K562 (cell line): ENCODE measurements around the gene TULP1. TPM values are rescaled to one million over a fixed set of nuclear protein-coding genes. Genes with fewer than 3 reads are reported as not detected.
A peak's percentile ranks its signal among the peaks of the same experiment; 100 is the strongest.

Source experiments
- BRD4 ChIP-seq: fragments of 200-600 bp; sonication (generic); IDR thresholded peaks from 2 replicates; pipeline ENCODE4 v1.6.1; 2017; ENCODE audit warnings: inconsistent platforms
- CREBBP ChIP-seq: IDR thresholded peaks from one replicate; pipeline ENCODE4 v1.6.1; 2012; ENCODE audit warnings: low read depth, mild to moderate bottlenecking, control low read depth, inconsistent platforms, low read length
- HDAC2 ChIP-seq: fragments of 450-650 bp; IDR thresholded peaks from 2 replicates; pipeline ENCODE4 v1.6.1; 2016; ENCODE audit warnings: mild to moderate bottlenecking
- MTA3 ChIP-seq: fragments of 450-650 bp; formaldehyde crosslinking; IDR thresholded peaks from 2 replicates; pipeline ENCODE4 v1.6.1; 2017; ENCODE audit warnings: mild to moderate bottlenecking, borderline replicate concordance
- NFIC ChIP-seq: fragments of 450-650 bp; IDR thresholded peaks from 2 replicates; pipeline ENCODE4 v1.6.1; 2017; ENCODE audit warnings: mild to moderate bottlenecking, inconsistent platforms
- NUFIP1 ChIP-seq: fragments of 450-650 bp; IDR thresholded peaks from 2 replicates; pipeline ENCODE4 v1.6.1; 2018; ENCODE audit not compliant: partially characterized antibody
- RHOXF2B ChIP-seq: fragments of 250-450 bp; sonication (Bioruptor Pico); conservative IDR thresholded peaks from 2 replicates; pipeline ENCODE4 v1.5.1; 2021
- SAFB ChIP-seq: fragments of 200-400 bp; formaldehyde crosslinking; IDR thresholded peaks from 2 replicates; pipeline ENCODE4 v1.6.1; 2017; ENCODE audit warnings: low read depth, low read length, borderline replicate concordance
- TAF9B ChIP-seq: fragments of 450-650 bp; IDR thresholded peaks from 2 replicates; pipeline ENCODE4 v1.6.1; 2018; ENCODE audit warnings: mild to moderate bottlenecking; ENCODE audit not compliant: partially characterized antibody
- ZBTB33 ChIP-seq: sonication (generic); formaldehyde crosslinking; IDR thresholded peaks from 2 replicates; pipeline ENCODE4 v1.8.1; 2023; ENCODE audit warnings: mild to moderate bottlenecking, missing genetic modification reagents
- ZBTB7A ChIP-seq: IDR thresholded peaks from 2 replicates; pipeline ENCODE4 v1.6.1; 2011; ENCODE audit warnings: low read depth, mild to moderate bottlenecking, low read length, moderate library complexity, borderline replicate concordance; ENCODE audit not compliant: control insufficient read depth
- ZNF121 ChIP-seq: sonication (generic); formaldehyde crosslinking; conservative IDR thresholded peaks from 2 replicates; pipeline ENCODE4 v1.8.0; 2022; ENCODE audit warnings: missing genetic modification reagents
- ZNF347 ChIP-seq: fragments of 450-650 bp; formaldehyde crosslinking; IDR thresholded peaks from 2 replicates; pipeline ENCODE4 v1.4.0; 2020; ENCODE audit warnings: low read depth, mild to moderate bottlenecking, moderate library complexity
- polyA plus RNA-seq, 8 experiments: library from polyadenylated mRNA; depleted of rRNA in 4 of 8; stranded (reverse) in 5 of 8; unstranded in 3 of 8; fragments of >200 nt; fragmentation: Nextera tagmentation in 2 of 8; fragmentation: Illumina TruSeq in 1 of 8; extraction: Ambion mirVana in 2 of 8; extraction: Trizol in 1 of 8; gene quantifications; 2 replicates each; pipeline versions ENCODE4 v1.2.1 to v1.2.3, GENCODE V29; 2011 to 2014; ENCODE audit warnings: inconsistent platforms in 1 of 8, missing spikeins in 1 of 8
- total RNA-seq, 7 experiments: library from RNA; depleted of rRNA in 6 of 7; stranded (reverse); fragments of >200 nt in 6 of 7; fragmentation: Illumina TruSeq in 2 of 7; extraction: Trizol in 2 of 7; gene quantifications; 2 replicates each; pipeline versions ENCODE4 v1.2.1 to v1.2.3, GENCODE V29; 2011 to 2021; ENCODE audit warnings: low replicate concordance in 1 of 7
- TF ChIP-seq, protein P1 (sequence below), 2 experiments: fragments of 450-650 bp in 1 of 2; sonication (generic) in 1 of 2; formaldehyde crosslinking in 1 of 2; IDR thresholded peaks; 2 replicates each; pipeline versions ENCODE4 v1.7.1 to v1.9.0; 2016 to 2022; ENCODE audit warnings: inconsistent platforms in 1 of 2, mild to moderate bottlenecking in 1 of 2, missing genetic modification reagents in 1 of 2
- TF ChIP-seq, protein P2 (sequence below): sonication (generic); formaldehyde crosslinking; IDR thresholded peaks from 2 replicates; pipeline ENCODE4 v1.8.1; 2023; ENCODE audit warnings: mild to moderate bottlenecking, missing genetic modification reagents

Gene TULP1
- total and polyA plus RNA-seq, 9 of the 15 experiments (the other 6 are each of a cell fraction or from before 2014, with no cell fraction given): 0.06 to 0.17 (median 0.09) TPM; not detected in 6

DNA sequence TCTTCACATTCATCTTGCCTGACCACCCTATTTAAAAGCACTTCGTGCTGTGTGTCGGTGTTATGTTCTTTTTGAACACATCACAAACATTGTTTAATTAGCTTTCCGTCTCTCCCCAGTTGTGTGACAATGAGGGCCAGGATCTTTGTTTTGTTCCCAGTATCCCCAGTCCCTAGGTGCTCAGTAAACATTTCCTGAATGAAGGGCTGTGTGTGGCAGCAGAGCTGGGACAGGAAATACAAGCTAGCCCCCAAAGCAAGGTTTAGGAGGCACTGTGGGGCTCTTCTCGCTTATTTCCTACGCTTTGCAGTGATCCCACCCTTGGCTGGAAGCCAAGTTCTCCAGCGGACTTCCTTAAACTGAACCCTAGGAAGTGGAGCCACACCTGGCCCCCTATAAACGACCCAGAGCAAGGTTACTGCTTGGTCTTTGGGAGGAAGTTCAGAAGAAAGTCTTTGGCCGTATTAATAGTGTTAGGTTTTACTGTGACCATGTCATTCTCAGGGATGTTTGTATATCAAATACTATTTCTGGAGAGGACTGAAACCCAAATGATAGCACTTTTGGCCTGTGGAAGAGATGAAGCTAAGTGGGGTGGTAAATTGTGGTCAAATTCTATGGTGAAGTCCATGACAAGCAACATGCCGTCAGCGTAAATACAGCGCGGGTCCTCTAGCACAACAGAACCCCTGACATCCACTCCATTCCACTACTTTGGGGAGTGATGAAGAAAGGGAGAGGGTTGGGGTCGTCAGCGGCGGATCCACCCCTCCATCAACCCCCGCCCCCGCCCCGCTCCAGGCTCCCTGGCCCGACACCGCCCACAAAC, 61.1 kb downstream of the TULP1 start (continued):
- 0 out of 2 replicates have a peak, but pooled peaks have one; percentile 6 for TF ChIP-seq HDAC2
- no peak for TF ChIP-seq SAFB
- TF ChIP-seq NUFIP1: no peak
- no peak for TF ChIP-seq CREBBP
- no peak for TF ChIP-seq MTA3
- 0 out of 2 replicates have a peak, but pooled peaks have one; percentile 20 for TF ChIP-seq ZBTB33 (CRISPR knock-in tag)
- no peak for TF ChIP-seq ZNF347 (CRISPR knock-in tag)
- TF ChIP-seq BRD4: no peak
- TF ChIP-seq ZNF121: no peak
- TF ChIP-seq TAF9B: no peak
- TF ChIP-seq RHOXF2B: no peak
- TF ChIP-seq, protein P1, sequence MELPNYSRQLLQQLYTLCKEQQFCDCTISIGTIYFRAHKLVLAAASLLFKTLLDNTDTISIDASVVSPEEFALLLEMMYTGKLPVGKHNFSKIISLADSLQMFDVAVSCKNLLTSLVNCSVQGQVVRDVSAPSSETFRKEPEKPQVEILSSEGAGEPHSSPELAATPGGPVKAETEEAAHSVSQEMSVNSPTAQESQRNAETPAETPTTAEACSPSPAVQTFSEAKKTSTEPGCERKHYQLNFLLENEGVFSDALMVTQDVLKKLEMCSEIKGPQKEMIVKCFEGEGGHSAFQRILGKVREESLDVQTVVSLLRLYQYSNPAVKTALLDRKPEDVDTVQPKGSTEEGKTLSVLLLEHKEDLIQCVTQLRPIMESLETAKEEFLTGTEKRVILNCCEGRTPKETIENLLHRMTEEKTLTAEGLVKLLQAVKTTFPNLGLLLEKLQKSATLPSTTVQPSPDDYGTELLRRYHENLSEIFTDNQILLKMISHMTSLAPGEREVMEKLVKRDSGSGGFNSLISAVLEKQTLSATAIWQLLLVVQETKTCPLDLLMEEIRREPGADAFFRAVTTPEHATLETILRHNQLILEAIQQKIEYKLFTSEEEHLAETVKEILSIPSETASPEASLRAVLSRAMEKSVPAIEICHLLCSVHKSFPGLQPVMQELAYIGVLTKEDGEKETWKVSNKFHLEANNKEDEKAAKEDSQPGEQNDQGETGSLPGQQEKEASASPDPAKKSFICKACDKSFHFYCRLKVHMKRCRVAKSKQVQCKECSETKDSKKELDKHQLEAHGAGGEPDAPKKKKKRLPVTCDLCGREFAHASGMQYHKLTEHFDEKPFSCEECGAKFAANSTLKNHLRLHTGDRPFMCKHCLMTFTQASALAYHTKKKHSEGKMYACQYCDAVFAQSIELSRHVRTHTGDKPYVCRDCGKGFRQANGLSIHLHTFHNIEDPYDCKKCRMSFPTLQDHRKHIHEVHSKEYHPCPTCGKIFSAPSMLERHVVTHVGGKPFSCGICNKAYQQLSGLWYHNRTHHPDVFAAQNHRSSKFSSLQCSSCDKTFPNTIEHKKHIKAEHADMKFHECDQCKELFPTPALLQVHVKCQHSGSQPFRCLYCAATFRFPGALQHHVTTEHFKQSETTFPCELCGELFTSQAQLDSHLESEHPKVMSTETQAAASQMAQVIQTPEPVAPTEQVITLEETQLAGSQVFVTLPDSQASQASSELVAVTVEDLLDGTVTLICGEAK (IDR thresholded peaks at IDR 0.05): peak; percentile 13; the same call in 1 of the 2 replicates
- TF ChIP-seq, protein P1 (CRISPR knock-in tag; IDR thresholded peaks at IDR 0.05): no peak
- peak; percentile 90 for TF ChIP-seq NFIC
- TF ChIP-seq, protein P2, sequence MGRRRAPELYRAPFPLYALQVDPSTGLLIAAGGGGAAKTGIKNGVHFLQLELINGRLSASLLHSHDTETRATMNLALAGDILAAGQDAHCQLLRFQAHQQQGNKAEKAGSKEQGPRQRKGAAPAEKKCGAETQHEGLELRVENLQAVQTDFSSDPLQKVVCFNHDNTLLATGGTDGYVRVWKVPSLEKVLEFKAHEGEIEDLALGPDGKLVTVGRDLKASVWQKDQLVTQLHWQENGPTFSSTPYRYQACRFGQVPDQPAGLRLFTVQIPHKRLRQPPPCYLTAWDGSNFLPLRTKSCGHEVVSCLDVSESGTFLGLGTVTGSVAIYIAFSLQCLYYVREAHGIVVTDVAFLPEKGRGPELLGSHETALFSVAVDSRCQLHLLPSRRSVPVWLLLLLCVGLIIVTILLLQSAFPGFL (CRISPR knock-in tag): 0 out of 2 replicates have a peak, but pooled peaks have one; percentile 43
- peak; percentile 27; the same call in 1 of the 2 replicates for TF ChIP-seq ZBTB7A
